Measurements from ENCODE around the gene DYDC1. TPM values are rescaled to one million over a fixed set of nuclear protein-coding genes. Genes with fewer than 3 reads are reported as not detected.

DYDC1 gene
- total RNA-seq, 1 donor: not detected

DNA sequence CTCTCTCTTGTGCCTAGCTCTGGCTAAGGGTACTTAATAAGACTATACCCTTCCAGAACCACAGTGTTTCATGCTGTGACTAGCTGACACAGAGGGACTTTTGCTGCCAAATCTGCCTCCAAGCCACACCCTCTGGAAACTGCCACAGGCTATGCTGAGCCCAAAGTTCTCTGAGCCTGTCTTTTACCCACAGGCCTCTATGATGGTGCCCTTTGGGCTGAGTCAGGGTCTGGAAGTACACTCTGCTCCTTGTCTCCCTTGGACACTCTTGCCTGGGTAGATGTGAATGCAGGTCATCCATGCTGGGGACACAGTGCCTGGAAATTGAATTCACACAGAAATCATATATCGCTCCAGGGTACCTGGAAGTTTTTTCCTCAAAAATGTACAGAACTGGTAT is 22.6 kb downstream of the DYDC1 start:
- Histone ChIP-seq H4K20me1 (ENCODE audit: insufficient read depth, low read length) (no peaks in the 10 kb centered on the region), H3K27ac (ENCODE audit: low read depth, low read length) (no peak overlapping the region), H2AFZ (ENCODE audit: low read length) (no peak overlapping the region), H3K4me1 (ENCODE audit: insufficient read depth, low read length) (no peaks in the 10 kb centered on the region), H3K9me3 (ENCODE audit: low read depth, low read length) (no peaks in the 10 kb centered on the region), H3K79me2 (ENCODE audit: insufficient read depth, low read length) (no peaks in the 10 kb centered on the region), H3K4me2 (ENCODE audit: insufficient read depth, low read length) (no peak overlapping the region), H3K27me3 (ENCODE audit: insufficient read depth, low read length) (no peaks in the 10 kb centered on the region), H3K36me3 (ENCODE audit: insufficient read depth, low read length) (no peaks in the 10 kb centered on the region), H3K4me3 (ENCODE audit: insufficient read depth, low read length) (no peak overlapping the region)
- DNase-seq (ENCODE audit: insufficient read length, low spot score, missing footprints): no peak
- TF ChIP-seq, protein P1, sequence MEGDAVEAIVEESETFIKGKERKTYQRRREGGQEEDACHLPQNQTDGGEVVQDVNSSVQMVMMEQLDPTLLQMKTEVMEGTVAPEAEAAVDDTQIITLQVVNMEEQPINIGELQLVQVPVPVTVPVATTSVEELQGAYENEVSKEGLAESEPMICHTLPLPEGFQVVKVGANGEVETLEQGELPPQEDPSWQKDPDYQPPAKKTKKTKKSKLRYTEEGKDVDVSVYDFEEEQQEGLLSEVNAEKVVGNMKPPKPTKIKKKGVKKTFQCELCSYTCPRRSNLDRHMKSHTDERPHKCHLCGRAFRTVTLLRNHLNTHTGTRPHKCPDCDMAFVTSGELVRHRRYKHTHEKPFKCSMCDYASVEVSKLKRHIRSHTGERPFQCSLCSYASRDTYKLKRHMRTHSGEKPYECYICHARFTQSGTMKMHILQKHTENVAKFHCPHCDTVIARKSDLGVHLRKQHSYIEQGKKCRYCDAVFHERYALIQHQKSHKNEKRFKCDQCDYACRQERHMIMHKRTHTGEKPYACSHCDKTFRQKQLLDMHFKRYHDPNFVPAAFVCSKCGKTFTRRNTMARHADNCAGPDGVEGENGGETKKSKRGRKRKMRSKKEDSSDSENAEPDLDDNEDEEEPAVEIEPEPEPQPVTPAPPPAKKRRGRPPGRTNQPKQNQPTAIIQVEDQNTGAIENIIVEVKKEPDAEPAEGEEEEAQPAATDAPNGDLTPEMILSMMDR (IDR thresholded peaks at IDR 0.05; ENCODE audit: extremely low read depth, low read depth, low read length): no peak

DNA sequence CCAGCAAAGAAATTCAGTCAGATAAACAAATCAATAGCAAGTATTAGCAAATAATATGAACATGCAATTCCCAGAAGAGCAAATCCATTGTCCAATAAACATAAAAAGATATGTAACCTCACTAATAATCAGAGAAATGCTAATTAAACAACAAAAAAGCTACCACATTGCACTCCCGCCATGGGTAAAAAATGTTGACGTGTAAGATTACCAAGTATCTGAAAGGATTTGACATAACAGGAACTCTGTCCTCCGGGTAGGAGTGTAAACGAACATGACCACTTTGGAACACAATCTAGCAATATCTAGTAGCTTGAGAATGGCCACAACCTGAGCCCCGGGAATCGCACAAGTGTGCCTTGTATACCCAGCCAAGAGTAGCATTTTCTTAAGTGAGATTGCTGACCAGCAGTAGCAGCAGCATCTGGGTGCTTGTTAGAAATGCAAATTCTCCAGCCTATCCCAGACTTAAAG is 31.6 kb downstream of the DYDC1 start:
- no peaks in the 10 kb centered on the region for H3K79me2 ChIP-seq (ENCODE audit: insufficient read depth, low read length)
- no peak for DNase-seq (ENCODE audit: insufficient read length, low spot score, missing footprints)
- H2AFZ ChIP-seq (ENCODE audit: low read length): no peak overlapping the region
- H3K27me3 ChIP-seq (ENCODE audit: insufficient read depth, low read length): peaks cover 4% of the 10 kb centered on the region
- TF ChIP-seq, protein P1 (IDR thresholded peaks at IDR 0.05; ENCODE audit: extremely low read depth, low read depth, low read length): no peak
- H3K4me3 ChIP-seq (ENCODE audit: insufficient read depth, low read length): no peak overlapping the region
- H3K4me1 ChIP-seq (ENCODE audit: insufficient read depth, low read length): peaks cover 5% of the 10 kb centered on the region
- H4K20me1 ChIP-seq (ENCODE audit: insufficient read depth, low read length): no peaks in the 10 kb centered on the region
- no peaks in the 10 kb centered on the region for H3K9me3 ChIP-seq (ENCODE audit: low read depth, low read length)
- no peak overlapping the region for H3K4me2 ChIP-seq (ENCODE audit: insufficient read depth, low read length)
- H3K36me3 ChIP-seq (ENCODE audit: insufficient read depth, low read length): no peaks in the 10 kb centered on the region
- no peak overlapping the region for H3K27ac ChIP-seq (ENCODE audit: low read depth, low read length)

DNA sequence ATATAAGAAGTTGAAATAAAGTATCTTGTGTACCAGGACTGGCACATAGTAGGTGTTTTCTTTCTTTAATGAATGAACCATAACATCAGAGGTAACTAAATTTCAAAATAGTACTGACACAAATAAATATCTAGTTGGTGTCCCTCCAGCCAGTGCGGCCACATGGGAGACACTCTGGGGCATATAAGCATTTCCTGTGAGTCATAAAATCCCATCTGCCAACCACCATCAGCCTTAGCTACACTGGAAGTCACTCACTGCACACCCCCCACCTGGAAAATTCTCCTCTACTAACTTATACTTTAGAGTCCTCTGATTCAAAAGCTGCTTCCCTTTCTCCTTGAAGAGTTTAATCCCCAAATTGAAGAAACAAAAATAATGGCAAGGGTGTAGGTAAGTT is 32.5 kb downstream of the DYDC1 start:
- H3K27ac ChIP-seq (ENCODE audit: low read depth, low read length): no peak overlapping the region
- no peak overlapping the region for H3K4me2 ChIP-seq (ENCODE audit: insufficient read depth, low read length)
- TF ChIP-seq, protein P1 (IDR thresholded peaks at IDR 0.05; ENCODE audit: extremely low read depth, low read depth, low read length): no peak
- no peaks in the 10 kb centered on the region for H3K9me3 ChIP-seq (ENCODE audit: low read depth, low read length)
- H2AFZ ChIP-seq (ENCODE audit: low read length): no peak overlapping the region
- no peaks in the 10 kb centered on the region for H3K79me2 ChIP-seq (ENCODE audit: insufficient read depth, low read length)
- H3K27me3 ChIP-seq (ENCODE audit: insufficient read depth, low read length): peaks cover 4% of the 10 kb centered on the region
- DNase-seq (ENCODE audit: insufficient read length, low spot score, missing footprints): peak; percentile 77
- no peaks in the 10 kb centered on the region for H3K36me3 ChIP-seq (ENCODE audit: insufficient read depth, low read length)
- H3K4me3 ChIP-seq (ENCODE audit: insufficient read depth, low read length): no peak overlapping the region
- H4K20me1 ChIP-seq (ENCODE audit: insufficient read depth, low read length): no peaks in the 10 kb centered on the region
- peaks cover 5% of the 10 kb centered on the region for H3K4me1 ChIP-seq (ENCODE audit: insufficient read depth, low read length)

DNA sequence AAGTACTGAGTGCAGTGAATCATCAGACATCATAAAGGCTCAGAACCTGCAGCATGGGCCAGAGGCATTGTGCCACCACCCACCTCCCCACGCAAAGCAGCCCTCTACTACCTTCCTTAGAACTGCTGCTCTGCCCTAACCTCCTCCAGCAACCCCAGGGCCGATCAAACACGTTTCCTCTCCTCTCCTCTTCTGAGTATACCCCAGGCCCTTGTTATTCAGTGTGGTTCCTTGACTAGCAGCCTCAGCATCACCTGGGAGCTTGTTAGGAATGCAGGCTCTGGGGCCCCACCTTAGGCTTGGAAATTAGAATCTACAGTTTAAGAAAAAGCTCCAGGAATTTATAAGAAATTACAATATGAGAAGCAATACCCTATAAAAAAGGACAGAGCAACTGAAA is 33.2 kb downstream of the DYDC1 start:
- no peak for DNase-seq (ENCODE audit: insufficient read length, low spot score, missing footprints)
- Histone ChIP-seq H3K36me3 (ENCODE audit: insufficient read depth, low read length) (no peaks in the 10 kb centered on the region), H4K20me1 (ENCODE audit: insufficient read depth, low read length) (no peaks in the 10 kb centered on the region), H3K4me1 (ENCODE audit: insufficient read depth, low read length) (peaks cover 5% of the 10 kb centered on the region), H3K79me2 (ENCODE audit: insufficient read depth, low read length) (no peaks in the 10 kb centered on the region), H3K27ac (ENCODE audit: low read depth, low read length) (no peak overlapping the region), H3K27me3 (ENCODE audit: insufficient read depth, low read length) (peaks cover 4% of the 10 kb centered on the region), H3K4me3 (ENCODE audit: insufficient read depth, low read length) (no peak overlapping the region), H2AFZ (ENCODE audit: low read length) (no peak overlapping the region), H3K9me3 (ENCODE audit: low read depth, low read length) (no peaks in the 10 kb centered on the region), H3K4me2 (ENCODE audit: insufficient read depth, low read length) (no peak overlapping the region)
- TF ChIP-seq, protein P1 (IDR thresholded peaks at IDR 0.05; ENCODE audit: extremely low read depth, low read depth, low read length): no peak
